Measurements from ENCODE around the gene UBR3.
"Not testable (repeated sequence)": the region's sequence is repeated elsewhere in the genome, so short reads cannot be mapped to it uniquely, and the experiment has no call there.

The UBR3 gene

DNA sequence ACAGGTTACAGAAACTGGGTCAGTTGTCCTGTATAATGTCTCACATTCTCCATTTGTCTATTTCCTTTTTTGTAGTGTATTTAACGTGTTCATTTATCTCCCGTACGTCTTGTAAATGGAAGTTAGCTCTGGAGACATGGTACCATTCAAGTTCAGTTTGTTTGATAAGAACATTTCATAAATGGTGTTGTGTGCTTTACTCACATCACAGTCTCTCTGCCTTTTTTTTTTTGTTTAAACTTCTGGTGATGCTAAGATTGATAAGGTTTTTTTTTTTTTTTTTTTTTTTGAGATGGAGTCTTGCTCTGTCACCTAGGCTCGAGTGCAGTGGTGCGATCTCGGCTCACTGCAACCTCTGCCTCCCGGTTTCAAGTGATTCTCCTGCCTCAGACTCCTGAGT is 41.7 kb downstream of the UBR3 start:
- DNase-seq = no peak

DNA sequence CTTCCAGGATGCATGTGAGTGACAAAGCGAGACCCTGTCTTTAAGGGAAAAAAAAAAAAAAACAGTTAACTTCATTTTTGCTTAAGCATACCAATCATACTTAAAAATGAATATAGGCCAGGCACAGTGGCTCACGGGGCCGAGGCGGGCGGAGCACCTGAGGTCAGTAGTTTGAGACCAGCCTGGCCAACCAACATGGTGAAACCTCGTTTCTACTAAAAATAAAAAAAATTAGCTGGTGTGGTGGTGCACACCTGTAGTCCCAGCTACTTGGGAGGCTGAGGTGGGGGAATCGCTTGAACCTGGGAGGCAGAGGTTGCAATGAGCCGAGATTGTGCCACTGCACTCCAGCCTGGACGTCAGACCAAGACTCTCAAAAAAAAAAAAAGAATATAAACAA is 44.1 kb downstream of the UBR3 start:
- DNase-seq = not testable (repeated sequence)

DNA sequence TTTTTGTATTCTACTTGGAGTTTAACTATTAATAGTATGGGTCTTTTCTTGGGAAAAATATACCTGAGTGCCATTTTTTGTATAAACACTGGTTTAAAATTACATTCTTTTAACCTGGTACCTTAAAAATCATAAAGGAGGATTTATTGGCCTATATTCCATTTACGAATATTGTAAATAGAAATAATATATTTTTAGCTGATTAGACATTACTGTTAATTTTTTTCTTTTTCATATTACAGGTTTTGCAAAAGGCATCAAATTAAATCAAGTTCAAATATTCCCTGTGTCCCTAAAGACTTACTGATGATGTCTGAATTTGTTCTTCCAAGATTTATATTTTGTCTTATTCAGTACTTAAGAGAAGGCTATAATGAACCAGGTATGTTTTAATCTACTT is 44.7 kb downstream of the UBR3 start:
- no peak for DNase-seq

DNA sequence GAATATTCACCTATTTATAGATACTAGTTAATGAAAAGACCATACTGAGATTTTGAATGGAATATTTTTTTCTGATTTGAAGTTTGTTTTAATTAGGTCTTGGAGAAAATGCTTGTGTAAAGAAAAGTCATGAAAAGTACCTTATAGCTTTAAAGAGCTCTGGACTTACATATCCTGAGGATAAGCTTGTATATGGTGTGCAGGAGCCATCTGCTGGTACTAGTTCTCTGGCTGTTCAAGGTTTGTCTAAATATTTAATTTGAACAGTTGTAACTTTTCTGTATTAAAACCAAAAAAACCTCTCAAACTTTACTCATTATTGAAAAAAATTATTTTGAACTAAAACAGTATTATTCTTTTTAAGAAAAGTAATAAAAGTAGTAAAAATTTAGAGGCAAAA is 50.1 kb downstream of the UBR3 start:
- DNase-seq = no peak

DNA sequence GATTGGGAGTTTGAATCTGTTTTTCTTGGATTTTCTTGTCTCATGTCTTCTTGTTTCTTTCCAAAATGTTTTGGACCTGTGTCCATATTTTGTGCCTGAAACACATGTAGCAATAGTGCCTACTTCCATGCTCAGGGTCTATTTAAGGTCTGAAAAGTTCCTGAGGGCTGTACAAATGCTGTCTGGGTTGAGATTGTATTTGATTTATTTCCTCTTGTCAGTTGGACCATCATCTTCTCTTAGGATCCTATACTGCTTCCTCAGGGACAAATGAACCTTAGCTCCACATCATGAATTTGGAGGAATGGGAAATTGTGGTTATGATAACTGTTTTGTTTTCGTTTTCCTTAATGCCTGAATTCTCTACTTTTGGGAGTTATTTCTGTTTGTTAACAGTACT is 59.9 kb downstream of the UBR3 start:
- no peak for DNase-seq

DNA sequence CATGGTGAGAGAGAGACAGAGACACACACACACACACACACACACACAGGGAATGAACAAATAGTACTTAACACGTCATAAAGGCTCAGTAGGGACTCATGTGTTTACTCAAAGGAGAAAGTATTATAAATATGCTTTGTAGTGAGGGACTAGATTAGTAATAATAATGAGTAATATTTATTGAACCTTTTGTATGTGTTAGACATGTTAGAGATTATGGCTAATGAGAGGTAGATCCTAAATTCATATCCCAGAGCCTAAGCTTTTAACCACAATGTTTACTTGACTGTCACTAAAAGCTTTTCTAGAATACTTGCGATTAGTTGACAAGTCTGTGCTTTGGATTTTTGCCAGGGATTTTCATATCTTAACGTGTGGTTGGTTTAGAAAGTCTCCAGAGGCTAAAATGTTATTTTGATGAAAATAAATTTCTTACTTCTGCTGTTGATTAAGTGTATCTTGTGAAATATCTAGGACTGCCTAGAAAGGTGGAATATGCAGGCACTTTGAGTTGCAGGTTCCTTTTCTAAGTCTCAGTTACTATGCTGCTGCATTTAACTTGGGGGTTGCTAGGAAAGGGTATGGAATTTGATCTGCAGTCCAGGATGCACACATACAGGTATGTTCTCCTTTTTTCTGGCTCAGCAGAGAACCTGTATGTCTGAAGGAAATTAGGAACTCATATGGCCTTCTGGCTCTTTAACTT is 64.5 kb downstream of the UBR3 start:
- no peak for DNase-seq

DNA sequence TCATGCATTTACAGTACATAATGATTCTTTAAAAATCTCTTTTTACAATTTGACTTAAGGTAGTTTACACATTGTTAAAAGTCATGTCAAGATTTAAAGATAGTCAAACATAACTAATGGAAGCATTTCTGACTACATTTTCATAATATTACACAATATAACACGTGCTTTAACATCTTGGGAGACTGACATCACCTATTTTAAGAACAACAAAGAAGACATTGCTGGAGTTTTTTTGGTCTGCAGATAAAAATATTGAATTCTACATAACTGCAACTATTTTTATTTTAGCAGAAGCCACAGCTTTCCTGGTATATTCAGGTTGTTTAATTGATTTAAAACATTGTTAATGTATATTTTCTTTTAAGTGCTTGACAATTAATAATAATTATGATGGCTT is 65.7 kb downstream of the UBR3 start:
- no peak for DNase-seq

DNA sequence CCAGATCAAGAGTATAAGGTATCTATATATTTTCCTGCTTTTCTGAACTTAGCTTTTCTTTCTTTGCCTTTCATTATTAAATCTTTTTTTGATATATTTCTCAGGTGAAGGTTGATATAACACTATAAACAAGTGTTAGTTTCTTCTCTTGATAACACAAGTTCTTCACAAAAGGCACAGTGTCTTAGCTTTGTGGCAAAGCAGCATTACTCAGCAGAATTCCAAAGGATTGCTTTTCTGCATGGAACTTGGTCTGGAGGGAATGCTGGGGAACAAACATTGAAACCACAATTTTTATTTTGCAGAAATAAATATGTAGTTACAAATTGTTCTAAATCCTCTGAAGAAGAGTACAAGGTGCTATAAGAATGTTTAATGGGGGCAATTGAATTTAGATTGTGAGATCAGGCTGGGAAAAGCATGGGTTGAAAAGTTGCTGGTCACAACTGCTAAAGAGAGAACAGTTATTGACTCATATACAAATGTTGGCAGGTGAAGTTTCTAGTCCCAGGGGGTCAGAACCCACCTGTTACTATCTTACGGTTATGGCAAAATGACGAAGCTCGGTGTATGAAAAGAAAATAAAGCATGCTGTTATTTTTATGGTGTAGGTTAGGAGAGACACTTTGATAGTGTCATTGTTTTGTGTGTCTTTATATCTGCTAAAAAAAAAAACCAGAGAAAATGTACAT is 68.2 kb downstream of the UBR3 start:
- no peak for DNase-seq

DNA sequence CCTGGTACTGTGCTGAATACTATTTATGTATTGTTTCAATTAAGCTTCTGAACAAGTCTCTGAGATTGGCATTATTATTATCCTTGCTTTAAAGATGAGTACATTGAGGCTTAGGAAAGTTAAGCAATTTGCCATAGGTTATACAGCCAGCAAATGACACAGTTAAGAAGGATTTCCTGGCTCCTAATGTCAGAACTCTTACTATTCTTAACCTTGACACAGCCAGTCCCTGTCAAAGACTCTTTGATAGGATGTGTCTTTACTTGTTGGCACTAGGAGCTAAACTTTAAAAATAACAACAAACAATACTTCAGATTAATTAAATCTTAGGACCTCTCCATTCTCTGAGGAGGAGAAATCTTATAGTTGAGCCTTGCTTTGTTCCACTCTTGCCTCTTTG is 70.6 kb downstream of the UBR3 start:
- DNase-seq = no peak

DNA sequence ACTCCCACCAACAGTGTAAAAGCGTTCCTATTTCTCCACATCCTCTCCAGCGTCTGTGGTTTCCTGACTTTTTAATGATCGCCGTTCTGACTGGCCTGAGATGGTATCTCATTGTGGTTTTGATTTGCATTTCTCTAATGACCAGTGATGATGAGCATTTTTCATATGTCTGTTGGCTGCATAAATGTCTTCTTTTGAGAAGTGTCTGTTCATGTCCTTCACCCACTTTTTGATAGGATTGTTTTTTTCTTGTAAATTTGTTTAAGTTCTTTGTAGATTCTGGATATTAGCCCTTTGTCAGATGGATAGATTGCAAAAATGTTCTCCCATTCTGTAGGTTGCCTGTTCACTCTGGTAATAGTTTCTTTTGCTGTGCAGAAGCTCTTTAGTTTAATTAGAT is 72.8 kb downstream of the UBR3 start:
- DNase-seq = not testable (repeated sequence)

DNA sequence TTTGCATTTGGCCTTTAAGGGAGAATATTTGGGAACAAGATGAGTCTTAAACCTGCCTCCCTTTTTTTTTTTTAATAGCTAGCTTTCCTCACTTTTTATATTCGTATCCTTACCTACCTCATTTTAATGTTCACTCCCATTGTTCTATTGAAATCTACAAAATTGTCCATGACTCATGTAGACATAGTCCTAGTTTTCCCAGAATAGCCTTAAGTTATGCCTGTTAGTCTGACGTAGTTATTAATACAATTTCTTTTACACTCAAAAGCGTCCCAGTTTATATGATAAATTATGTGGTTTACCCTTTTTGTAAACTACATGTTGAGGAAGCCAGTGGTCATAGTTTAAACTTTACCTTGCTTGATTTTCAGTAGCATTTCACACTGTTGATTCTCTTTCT is 73.4 kb downstream of the UBR3 start:
- DNase-seq = no peak

DNA sequence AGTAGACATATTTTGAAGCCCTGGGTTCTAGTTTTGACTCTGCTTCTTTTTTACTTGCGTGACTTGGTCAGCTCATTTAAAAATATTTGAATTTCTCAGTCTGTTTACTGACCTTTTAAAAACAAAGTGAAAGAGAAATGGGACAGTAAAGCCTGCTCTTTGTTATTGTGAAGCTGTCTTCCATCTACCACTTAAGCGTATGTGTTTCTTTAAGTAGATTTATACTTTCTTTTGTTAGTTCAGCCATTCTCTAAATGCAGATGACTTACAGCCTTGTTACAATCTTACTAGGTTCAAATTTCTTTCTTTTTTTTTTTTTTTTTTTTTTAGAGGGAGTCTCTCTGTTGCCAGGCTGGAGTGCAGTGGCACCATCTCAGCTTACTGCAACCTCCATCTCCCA is 79.5 kb downstream of the UBR3 start:
- DNase-seq = no peak

DNA sequence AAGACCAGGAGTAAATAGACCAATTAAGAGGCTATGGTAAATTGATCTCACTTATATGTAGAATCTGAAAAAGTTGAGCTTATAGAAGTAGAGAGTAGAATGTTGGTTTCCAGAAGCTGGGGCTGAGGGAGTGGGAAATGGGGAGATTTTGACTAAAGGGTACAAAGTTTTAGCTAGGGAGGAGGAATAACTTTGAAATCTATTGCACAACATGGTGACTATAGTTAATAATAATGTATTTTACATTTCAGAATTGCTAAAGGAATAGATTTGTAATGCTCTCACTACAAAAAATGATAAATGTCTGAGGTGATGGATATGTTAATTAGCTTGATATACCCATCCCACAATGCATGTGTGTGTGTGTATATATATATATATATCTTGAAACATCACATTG is 82.1 kb downstream of the UBR3 start:
- DNase-seq = no peak

DNA sequence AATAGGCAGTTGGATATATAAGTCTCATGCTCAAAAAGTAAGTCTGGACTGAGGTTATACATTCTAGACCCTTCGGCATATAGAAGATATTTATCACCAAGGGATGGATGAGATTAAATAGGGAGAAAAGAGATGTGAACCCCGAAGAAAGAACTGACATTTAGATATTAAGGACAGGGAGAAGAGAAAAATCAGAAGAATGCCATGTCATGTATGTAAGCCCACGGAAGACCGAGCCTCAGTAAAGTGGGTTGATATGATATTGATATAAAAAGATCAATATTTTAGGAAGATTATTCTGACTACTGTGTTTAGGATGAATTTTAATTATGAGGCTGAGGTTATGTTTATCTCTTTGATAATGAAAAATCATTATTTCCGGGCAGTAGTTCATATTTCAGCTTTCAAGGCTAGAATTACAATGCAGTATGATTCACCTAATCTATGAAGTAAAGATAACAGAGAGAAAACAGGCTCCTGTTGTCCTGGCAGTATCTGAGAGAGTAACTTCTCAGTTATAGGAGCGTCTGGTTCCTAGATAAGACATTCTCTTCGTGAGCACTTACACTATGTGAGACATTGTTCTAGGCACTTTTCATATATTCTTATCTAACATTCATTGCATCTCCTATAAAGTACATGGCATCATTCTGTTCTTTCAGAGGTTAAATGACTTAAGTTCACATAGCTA is 83.0 kb downstream of the UBR3 start:
- no peak for DNase-seq

DNA sequence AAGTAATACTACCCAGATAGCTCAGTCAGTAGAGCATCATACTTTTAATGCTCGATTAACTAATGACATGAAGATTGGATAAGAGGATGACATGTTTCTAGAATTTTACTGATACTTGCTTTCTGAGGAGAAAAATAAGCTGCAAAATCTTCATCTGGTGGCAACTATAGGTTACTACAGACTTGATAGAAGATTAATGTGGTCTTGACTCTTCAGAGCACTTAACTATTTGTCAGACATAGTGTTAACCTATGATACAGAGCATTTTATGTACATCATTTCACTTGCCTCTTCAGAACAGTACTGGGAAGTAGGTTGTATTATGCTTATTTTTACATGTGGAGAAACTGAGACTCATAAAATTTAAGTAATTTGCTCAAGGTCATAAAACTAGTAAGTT is 83.9 kb downstream of the UBR3 start:
- no peak for DNase-seq

DNA sequence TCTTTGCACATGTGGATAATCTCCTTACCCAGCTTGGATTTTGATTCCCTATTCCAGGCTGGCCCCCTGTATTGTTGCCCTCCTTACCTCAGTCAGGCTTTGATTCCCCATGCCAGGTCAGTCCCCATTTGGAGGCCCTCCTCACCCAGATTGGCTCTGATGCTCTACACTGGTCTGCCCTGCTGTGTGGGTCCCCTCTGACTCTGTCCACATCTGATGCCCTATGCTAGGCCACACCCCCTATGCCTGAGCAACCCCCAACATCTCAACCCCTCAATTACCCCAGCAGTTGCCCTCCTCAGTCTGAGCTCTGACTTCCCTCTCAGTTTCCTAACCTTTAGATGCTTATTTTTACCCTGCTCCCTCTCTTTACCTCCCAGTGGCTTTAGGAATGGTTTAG is 89.4 kb downstream of the UBR3 start:
- no peak for DNase-seq

DNA sequence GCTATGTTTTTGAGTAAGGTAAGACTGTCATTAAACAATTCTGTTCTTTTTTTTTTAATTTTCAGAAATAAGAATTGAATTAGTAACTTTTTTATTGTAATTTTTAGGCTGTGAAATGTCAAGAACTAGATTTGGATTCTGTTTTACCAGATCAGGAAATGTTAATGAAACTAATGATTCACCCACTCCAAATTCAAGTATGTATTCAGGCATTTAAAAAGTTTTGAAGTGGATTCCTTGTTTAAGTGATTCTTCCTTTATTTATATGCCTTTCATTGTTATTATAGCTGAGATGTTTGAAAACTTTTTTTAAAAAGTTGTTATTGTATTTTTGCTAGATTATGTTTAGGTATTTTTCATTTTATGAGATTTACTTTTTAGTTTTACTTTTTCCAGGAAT is 96.7 kb downstream of the UBR3 start:
- DNase-seq = no peak

DNA sequence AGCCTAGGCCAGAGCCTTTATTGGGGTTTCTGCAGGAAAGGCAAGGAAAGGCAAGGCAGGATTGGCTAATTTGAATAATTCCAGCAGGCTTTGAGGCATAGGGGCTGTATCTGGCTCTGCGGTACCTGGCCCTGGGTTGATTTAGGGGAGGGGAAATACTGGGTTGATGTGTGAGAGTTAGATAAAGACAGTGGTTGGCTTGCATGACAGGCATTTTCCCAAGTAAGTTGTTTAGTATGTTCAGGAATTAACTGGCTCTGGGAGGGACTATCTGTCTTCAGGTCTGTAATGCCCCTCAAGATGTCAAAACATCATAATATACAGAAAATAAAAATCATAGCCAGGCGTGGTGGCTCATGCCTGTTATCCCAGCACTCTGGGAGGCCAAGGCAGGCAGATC is 98.7 kb downstream of the UBR3 start:
- no peak for DNase-seq

DNA sequence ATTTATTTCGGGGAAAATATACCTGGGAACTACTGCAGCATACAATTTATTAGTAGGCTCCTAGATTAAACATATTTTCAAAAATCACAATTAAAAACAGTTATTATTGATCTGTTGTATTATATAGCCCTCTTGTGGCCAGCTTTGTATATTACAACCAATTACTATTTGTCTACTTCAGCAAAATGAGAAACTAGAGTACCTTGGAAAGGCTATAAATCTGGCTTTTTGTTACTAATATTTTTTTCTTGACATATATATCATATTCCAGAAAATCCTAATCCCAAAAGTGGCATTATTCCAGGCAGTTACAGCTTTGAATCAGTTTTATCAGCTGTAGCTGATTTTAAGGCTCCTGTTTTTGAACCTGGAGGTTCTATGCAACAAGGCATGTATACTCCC is 101.2 kb downstream of the UBR3 start:
- no peak for DNase-seq

DNA sequence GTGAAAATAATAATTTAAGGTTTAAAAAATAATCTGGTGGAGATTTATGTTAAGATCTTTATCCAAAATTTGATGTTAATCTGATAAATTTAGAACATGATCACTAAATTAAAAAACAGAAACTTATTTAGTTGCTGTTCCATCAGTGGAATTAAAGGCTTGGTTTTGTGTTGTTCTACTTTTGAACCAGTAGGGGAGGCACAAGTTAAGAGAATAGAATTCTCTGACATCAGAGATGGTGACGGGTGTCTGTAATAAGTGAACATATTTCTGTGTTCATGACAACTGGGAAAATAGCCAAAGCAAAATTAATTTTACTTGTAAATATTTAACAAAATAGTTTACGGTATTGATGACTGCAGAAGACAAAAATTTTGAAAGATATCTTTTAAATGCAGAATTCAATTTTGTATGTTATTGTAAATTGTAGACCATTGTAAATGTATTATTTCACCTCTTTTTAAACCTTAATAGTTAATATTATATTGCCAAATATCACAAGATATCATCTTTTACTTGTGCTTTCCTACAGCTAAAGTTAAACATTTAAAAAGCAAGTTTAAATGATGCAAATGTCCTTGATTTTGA is 106.0 kb downstream of the UBR3 start:
- no peak for DNase-seq

DNA sequence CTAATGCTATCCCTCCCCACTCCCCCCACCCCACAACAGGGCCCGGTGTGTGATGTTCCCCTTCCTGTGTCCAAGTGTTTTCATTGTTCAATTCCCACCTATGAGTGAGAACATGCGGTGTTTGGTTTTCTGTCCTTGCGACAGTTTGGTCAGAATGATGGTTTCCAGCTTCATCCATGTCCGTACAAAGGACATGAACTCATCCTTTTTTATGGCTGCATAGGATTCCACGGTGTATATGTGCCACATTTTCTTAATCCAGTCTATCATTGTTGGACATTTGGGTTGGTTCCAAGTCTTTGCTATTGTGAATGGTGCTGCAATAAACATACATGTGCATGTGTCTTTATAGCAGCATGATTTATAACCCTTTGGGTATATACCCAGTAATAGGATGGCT is 109.4 kb downstream of the UBR3 start:
- not testable (repeated sequence) for DNase-seq

DNA sequence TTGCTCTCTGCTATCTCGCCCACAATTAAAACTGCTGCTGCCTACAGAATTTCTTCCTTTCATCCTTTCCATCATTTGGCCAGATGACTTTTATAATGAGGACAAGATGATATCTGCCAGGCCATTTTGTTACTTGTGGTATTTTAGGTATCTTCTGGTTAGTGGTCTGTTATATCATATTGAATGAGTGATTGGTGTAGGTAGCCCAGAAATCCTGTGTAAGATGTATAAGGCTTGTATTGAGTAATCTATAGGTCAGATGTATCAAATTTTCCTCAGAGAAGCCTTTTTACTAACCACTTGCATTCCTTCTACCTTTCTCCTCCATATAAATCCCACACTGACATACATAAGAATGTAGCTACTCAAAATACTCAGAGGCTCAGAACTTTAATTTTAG is 118.3 kb downstream of the UBR3 start:
- DNase-seq = no peak

DNA sequence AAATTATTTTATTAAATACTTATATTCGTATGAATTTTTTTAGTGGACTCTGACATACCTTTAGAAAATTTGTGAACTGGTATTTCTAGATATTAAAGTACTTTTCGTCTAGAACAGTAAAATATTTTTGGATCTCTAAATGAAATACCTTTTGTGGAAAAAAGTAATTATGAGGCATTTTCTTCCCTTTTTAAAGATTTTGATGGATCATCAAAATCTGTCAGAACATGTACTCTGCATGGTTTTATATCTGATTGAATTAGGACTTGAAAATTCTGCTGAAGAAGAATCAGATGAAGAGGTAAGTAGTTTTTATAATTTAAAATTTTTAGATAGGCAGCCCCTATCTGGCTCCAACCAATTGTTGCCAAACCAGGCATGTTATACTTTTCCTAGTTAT is 118.8 kb downstream of the UBR3 start:
- no peak for DNase-seq

DNA sequence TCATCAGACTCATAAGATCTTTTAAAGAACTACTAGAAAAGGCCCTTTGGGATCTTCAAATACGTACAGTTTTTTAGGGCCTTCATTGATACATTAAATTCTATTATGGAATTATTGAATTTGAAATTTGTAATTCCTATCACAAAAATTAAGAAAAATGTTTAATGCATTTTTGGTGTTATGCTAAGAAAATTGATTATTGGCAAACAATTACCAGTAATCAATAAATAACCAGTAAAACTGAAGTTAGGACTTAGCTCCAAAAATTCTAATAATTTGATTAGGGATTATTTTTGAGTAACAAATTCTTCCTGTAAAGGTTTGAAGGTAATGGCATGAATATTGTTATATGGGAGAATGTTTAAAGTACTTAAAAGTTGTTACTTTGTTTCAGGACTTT is 119.3 kb downstream of the UBR3 start:
- DNase-seq = no peak
